AG09319 (cell line): ENCODE data around the gene KRT85.

Source experiments
- DNase-seq: peaks from one replicate; pipeline ENCODE4 v3.0.0-alpha.2; 2010; ENCODE audit warnings: low read depth; ENCODE audit errors: extremely low read depth
- CTCF ChIP-seq: IDR thresholded peaks from 2 replicates; pipeline ENCODE4 v1.5.1; 2011; ENCODE audit warnings: low read depth, mild to moderate bottlenecking, inconsistent platforms, low read length, moderate library complexity

The KRT85 gene

GRCh38 chr12:52402377-52402776 lies 35.1 kb upstream of the KRT85 start:
- DNase-seq: no peak
- TF ChIP-seq CTCF: no peak

GRCh38 chr12:52401926-52402325 lies 34.6 kb upstream of the KRT85 start:
- TF ChIP-seq CTCF: no peak
- no peak for DNase-seq

GRCh38 chr12:52401526-52401925 lies 34.2 kb upstream of the KRT85 start:
- no peak for DNase-seq
- TF ChIP-seq CTCF: no peak

- no peak for DNase-seq
- TF ChIP-seq CTCF: no peak
These were observed 33.6 kb upstream of the KRT85 start for GRCh38 chr12:52400906-52401305.

- TF ChIP-seq CTCF: no peak
- DNase-seq: no peak
These were observed 32.5 kb upstream of the KRT85 start for GRCh38 chr12:52399756-52400155.

GRCh38 chr12:52398176-52398575 lies 30.9 kb upstream of the KRT85 start:
- DNase-seq: no peak
- no peak for TF ChIP-seq CTCF

- no peak for DNase-seq
- no peak for TF ChIP-seq CTCF
These were observed 29.4 kb upstream of the KRT85 start for GRCh38 chr12:52396656-52397055.
